ENCODE results near the gene FAM83C. TPM values are rescaled to one million over a fixed set of nuclear protein-coding genes. Genes with fewer than 3 reads are reported as not detected.

Gene FAM83C
- total and polyA plus RNA-seq, 9 of the 15 experiments (the other 6 are each of a cell fraction or from before 2014, with no cell fraction given): not detected

- Histone ChIP-seq H3K36me3 (ENCODE audit: control insufficient read depth, insufficient read depth, low read length) (peaks cover 14% of the 10 kb centered on the region; the same call in 2 of the 3 replicates), H3K4me1 (replicated peaks in 1 of 2; ENCODE audit: control insufficient read depth in 2 of 2, insufficient read depth in 2 of 2, low read length in 2 of 2) (peaks cover under 1 to 19% of the 10 kb centered on the region in 2 experiments; a peak in 4 of 5 replicates), H3K27ac (ENCODE audit: extremely low read depth, low read depth, low read length) (peak overlapping the region; percentile 41; the same call in 2 of the 3 replicates), H3K4me2 (ENCODE audit: insufficient read depth, low read length) (no peak overlapping the region), H3K27me3 (ENCODE audit: control insufficient read depth in 2 of 2, insufficient read depth in 2 of 2, low read length in 2 of 2) (no peaks in the 10 kb centered on the region), H3K9me1 (ENCODE audit: control insufficient read depth, insufficient read depth, low read length) (no peaks in the 10 kb centered on the region), H3K4me3 (no peak overlapping the region), H3K79me2 (ENCODE audit: control insufficient read depth, insufficient read depth, low read length) (no peaks in the 10 kb centered on the region), H4K20me1 (replicated peaks; ENCODE audit: control insufficient read depth, insufficient read depth, low read length) (no peaks in the 10 kb centered on the region), H3K9me3 (replicated peaks; ENCODE audit: control insufficient read depth, insufficient read depth, low read depth, low read length) (no peaks in the 10 kb centered on the region), H2AFZ (ENCODE audit: low read depth, low read length) (no peak overlapping the region), H3K9ac (ENCODE audit: insufficient read depth in 1 of 2, low read depth in 2 of 2, low read length in 2 of 2) (no peak overlapping the region)
- WGBS (ENCODE audit: insufficient coverage, low coverage, missing lambda C conversion rate): 30% methylated on average over 2 of the region's 2 CpGs
- intact Hi-C loops (cut with micrococcal nuclease) (no loop called here), in situ Hi-C loops (cut with MboI) (loop anchor here (25.0 kb wide), 1 partner anchor 126 kb away; the partner anchor contains the start of gene GDF5)
- CTCF ChIA-PET (ENCODE audit: low intra/inter-chr PET ratio): no interaction called here
- POLR2A ChIA-PET: interaction anchor here (1.0 kb wide), 1 partner anchor 27 kb away, joined by 3 read pairs; the partner anchor contains the start of gene EIF6
- BruUV-seq (replicated peaks): no TSS peak
- ATAC-seq (peak; percentile 67), DNase-seq (ENCODE audit: extremely low read depth in 1 of 4, low spot score in 3 of 4) (peak in 2 of 4 experiments; percentile 37 to 79), FAIRE-seq (no peak)
- TF ChIP-seq RAD51 (IDR thresholded peaks at IDR 0.05; ENCODE audit: borderline replicate concordance, low read depth) (peak; percentile 61; the same call in 1 of the 2 replicates), DPF2 (IDR thresholded peaks at IDR 0.05) (peak; percentile 33; the same call in 1 of the 2 replicates), ILF3 (IDR thresholded peaks at IDR 0.05; ENCODE audit: borderline replicate concordance) (no peak), PTTG1 (tag; IDR thresholded peaks at IDR 0.05; ENCODE audit: low read depth) (no peak), SAFB2 (IDR thresholded peaks at IDR 0.05; ENCODE audit: borderline replicate concordance, low read depth, low read length, severe bottlenecking) (no peak), MYC (IDR thresholded peaks at IDR 0.05; ENCODE audit: low read depth, low read length) (peak; percentile 64), MYC (CRISPR knock-in tag; IDR thresholded peaks at IDR 0.05; ENCODE audit: borderline replicate concordance, low read depth) (no peak), ADNP (tag; IDR thresholded peaks at IDR 0.05) (no peak), KDM2B (CRISPR knock-in tag; IDR thresholded peaks at IDR 0.05) (no peak), ATF1 (CRISPR knock-in tag; IDR thresholded peaks at IDR 0.05) (no peak), ATF1 (tag; IDR thresholded peaks at IDR 0.05) (no peak), THRAP3 (IDR thresholded peaks at IDR 0.05; ENCODE audit: borderline replicate concordance) (no peak), SMARCA5 (IDR thresholded peaks at IDR 0.05) (no peak), ETV5 (CRISPR knock-in tag; IDR thresholded peaks at IDR 0.05; ENCODE audit: low read depth) (no peak), SP1 (CRISPR knock-in tag; IDR thresholded peaks at IDR 0.05) (no peak), SFPQ (IDR thresholded peaks at IDR 0.05; ENCODE audit: low read depth, low read length) (no peak), ZNF592 (IDR thresholded peaks at IDR 0.05) (0 out of 2 replicates have a peak, but pooled peaks have one; percentile 58), ETS2 (tag; IDR thresholded peaks at IDR 0.05; ENCODE audit: borderline replicate concordance, poor library complexity, severe bottlenecking) (no peak), SETDB1 (IDR thresholded peaks at IDR 0.05; ENCODE audit: low read length) (no peak)
These were observed 19.2 kb upstream of the FAM83C start for GRCh38 chr20:35311409-35311808.
